Lower lobe of right lung (tissue), 2 donors: ENCODE measurements around the gene RAPGEF6. TPM values are rescaled to one million over a fixed set of nuclear protein-coding genes. Genes with fewer than 3 reads are reported as not detected.
A peak's percentile ranks its signal among the peaks of the same experiment; 100 is the strongest.

ENCODE experiments used
- ATAC-seq, 2 donors: fragments of 200-7000 bp; cut with Tn5 transposase; one replicate each; pipeline ENCODE4 v1.9.1; 2020 to 2022; ENCODE audit warnings: mild to moderate bottlenecking in 2 of 2, moderate library complexity in 2 of 2
- DNase-seq: peaks from one replicate; pipeline ENCODE4 v3.0.0-alpha.2; 2020
- H3K27ac ChIP-seq: fragments of 200-600 bp; one replicate; pipeline ENCODE4 v1.8.0; 2022
- H3K27me3 ChIP-seq: fragments of 200-600 bp; one replicate; pipeline ENCODE4 v1.8.0; 2022; ENCODE audit warnings: low read depth
- H3K36me3 ChIP-seq: fragments of 200-600 bp; one replicate; pipeline ENCODE4 v1.8.0; 2022; ENCODE audit warnings: mild to moderate bottlenecking
- H3K4me1 ChIP-seq: fragments of 200-600 bp; one replicate; pipeline ENCODE4 v1.8.0; 2022
- H3K4me3 ChIP-seq: fragments of 200-600 bp; one replicate; pipeline ENCODE4 v1.8.0; 2022; ENCODE audit warnings: mild to moderate bottlenecking
- H3K9me3 ChIP-seq: fragments of 200-600 bp; one replicate; pipeline ENCODE4 v1.8.0; 2022
- CTCF ChIP-seq: fragments of 200-600 bp; IDR thresholded peaks from one replicate; pipeline ENCODE4 v1.8.0; 2022; ENCODE audit warnings: antibody characterized with exemption, mild to moderate bottlenecking
- intact Hi-C: fragments of 100-400 bp; cut with DNase I; formaldehyde crosslinking; loops from one replicate; pipeline ENCODE4 v1.11.0; 2022
- total RNA-seq: library from RNA; stranded (reverse); fragmentation: NEBNext Ultra II Directional; extraction: Animal tissue kit (Norgen Biotek cat#: 25700); gene quantifications from one replicate; pipeline ENCODE4 v1.2.1, GENCODE V29; 2021
- donor health status: DM: no; HTN: yes; CAD: no; lungs with severe emphysema.

RAPGEF6 gene
- total RNA-seq, 1 donor from 2014 or later = 21.7 TPM

GRCh38 chr5:131641494-131641893 lies 6.5 kb upstream of the RAPGEF6 start:
- H3K4me3 ChIP-seq = no peak overlapping the region
- H3K27ac ChIP-seq = no peak overlapping the region
- H3K27me3 ChIP-seq = no peaks in the 10 kb centered on the region
- ATAC-seq (no peak), DNase-seq (no peak)
- no peak for TF ChIP-seq CTCF
- H3K36me3 ChIP-seq = peaks cover 26% of the 10 kb centered on the region
- no peaks in the 10 kb centered on the region for H3K9me3 ChIP-seq
- intact Hi-C loops = no loop called here
- peaks cover 3% of the 10 kb centered on the region for H3K4me1 ChIP-seq

GRCh38 chr5:131640043-131640856 lies 5.2 kb upstream of the RAPGEF6 start:
- Histone ChIP-seq H3K4me3 (no peak overlapping the region), H3K27me3 (no peaks in the 10 kb centered on the region), H3K36me3 (peaks cover 15% of the 10 kb centered on the region), H3K9me3 (no peaks in the 10 kb centered on the region), H3K27ac (no peak overlapping the region), H3K4me1 (peaks cover 8% of the 10 kb centered on the region)
- no peak for ATAC-seq
- no peak for TF ChIP-seq CTCF
- intact Hi-C loops = no loop called here
- DNase-seq = no peak

- no peak for ATAC-seq
- TF ChIP-seq CTCF = no peak
These were observed 4.1 kb upstream of the RAPGEF6 start for GRCh38 chr5:131639148-131639547.

GRCh38 chr5:131637694-131638093 lies 2.7 kb upstream of the RAPGEF6 start:
- TF ChIP-seq CTCF = no peak
- Histone ChIP-seq H3K9me3 (no peaks in the 10 kb centered on the region), H3K4me3 (no peak overlapping the region), H3K27ac (no peak overlapping the region), H3K27me3 (no peaks in the 10 kb centered on the region), H3K36me3 (no peaks in the 10 kb centered on the region), H3K4me1 (peaks cover 24% of the 10 kb centered on the region)
- intact Hi-C loops = no loop called here
- no peak for DNase-seq
- ATAC-seq = no peak

More at GRCh38 chr5:131639148-131639547, 4.1 kb upstream of the RAPGEF6 start:
- DNase-seq = no peak
- no peak overlapping the region for H3K27ac ChIP-seq
- no peaks in the 10 kb centered on the region for H3K27me3 ChIP-seq
- H3K4me1 ChIP-seq = peaks cover 9% of the 10 kb centered on the region
- H3K9me3 ChIP-seq = no peaks in the 10 kb centered on the region
- H3K36me3 ChIP-seq = peaks cover 5% of the 10 kb centered on the region
- no peak overlapping the region for H3K4me3 ChIP-seq
- intact Hi-C loops = no loop called here

GRCh38 chr5:131635684-131636572 lies 899 bp upstream of the RAPGEF6 start:
- DNase-seq (no peak), ATAC-seq (peak in 1 of 2 donors; percentile 5)
- H3K36me3 ChIP-seq = no peaks in the 10 kb centered on the region
- H3K9me3 ChIP-seq = no peaks in the 10 kb centered on the region
- no peak for TF ChIP-seq CTCF
- intact Hi-C loops = no loop called here
- H3K4me1 ChIP-seq = peaks cover 40% of the 10 kb centered on the region
- H3K27me3 ChIP-seq = no peaks in the 10 kb centered on the region
- H3K27ac ChIP-seq = peak overlapping the region; percentile 97
- H3K4me3 ChIP-seq = peak overlapping the region; percentile 87
